HL-60/S4 treated with retinoic acid at 250 ng/mL for 4 days and 3 days (cell line): ENCODE results near the gene PARD3.

Source experiments
- in situ Hi-C: fragments of 300-500 bp; cut with MboI; formaldehyde crosslinking; loops from 2 replicates; pipeline ENCODE4 v1.7.0; 2022; ENCODE audit warnings: low sequenced_read_pairs

Gene PARD3

DNA sequence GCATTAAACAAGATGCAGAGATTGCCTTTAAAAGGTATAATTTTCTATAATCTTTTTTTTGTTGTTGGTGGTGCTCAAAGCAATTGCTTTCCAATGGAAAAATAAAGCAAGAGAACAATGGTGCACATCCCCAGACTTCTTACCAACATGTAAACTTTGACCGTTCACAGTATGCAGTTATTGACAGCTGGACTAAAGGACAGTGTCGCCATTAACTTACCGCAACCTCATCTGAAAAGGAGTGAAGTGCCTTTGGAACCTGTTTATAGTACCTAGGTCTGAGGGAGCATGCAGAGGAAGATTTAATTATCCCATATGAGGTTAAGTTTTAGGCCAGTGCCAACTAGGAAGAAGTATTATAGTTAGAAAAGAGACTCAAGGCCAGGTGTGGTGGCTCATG lies 654.5 kb downstream of the PARD3 start:
- in situ Hi-C loops: no loop called here

DNA sequence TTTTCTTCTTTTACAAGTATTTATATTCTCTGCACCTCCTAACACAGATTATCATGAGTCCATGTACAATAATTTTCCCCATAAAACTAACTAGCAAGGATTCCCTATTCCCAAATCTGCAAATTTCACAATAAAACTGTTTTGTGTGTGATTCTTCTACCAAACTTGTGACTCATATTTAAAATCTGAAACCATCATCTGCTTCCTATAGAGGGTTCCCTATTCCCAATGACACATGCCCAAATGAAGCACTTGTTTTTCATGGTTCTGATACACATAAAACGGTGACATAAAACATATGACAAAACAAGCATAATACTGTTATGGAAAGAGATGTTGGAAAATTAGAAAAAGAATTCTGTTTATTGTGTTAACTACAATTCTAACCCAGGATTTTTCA lies 657.6 kb downstream of the PARD3 start:
- in situ Hi-C loops: no loop called here

DNA sequence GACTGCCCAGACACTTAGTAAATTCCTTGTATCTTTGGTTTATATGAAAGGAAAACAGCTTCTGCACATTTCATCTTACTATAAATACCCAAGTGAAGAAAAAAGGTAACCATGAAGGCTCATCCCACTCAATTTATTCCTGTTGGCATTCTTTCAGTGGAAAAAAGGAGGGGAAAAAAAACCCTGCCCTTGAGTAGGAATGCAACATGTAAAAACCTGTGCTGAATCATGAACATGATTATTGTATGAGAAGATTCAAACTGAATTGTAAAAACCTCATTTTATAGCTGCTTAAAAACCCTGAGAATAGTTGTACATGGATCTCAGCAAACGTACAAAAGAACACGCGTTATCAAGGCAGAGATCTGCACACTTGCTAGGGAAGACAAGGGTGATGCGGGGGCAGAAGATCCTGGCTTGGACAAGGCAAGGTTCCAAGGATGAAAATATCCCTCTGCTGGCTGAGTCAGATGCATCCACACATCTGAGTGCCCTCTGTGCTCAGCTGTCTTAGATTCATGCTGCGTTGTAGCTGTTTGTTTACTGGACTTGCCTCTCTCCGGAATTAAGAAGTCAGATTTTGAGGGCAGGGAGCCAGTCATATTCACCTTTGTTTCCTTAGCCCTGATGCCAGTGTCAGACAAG lies 658.2 kb downstream of the PARD3 start:
- in situ Hi-C loops: no loop called here

DNA sequence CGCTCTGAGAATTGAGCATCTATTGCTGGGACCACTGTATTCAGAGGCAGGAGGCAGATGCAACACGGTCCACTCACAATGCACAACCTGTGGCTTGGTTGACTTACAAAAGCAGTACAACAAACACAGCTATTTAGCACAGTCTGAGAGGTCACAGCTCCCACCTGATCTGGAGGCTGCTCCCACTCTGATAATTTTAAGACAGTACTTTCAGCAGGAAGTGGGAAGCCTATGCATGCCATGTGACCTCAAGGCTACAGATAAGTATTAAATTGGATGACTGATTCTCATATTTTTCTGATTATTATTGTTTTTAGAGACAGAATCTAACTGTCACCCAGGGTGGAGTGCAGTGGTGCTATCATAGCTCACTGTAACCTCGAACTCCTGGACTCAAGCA lies 659.3 kb downstream of the PARD3 start:
- in situ Hi-C loops: no loop called here

DNA sequence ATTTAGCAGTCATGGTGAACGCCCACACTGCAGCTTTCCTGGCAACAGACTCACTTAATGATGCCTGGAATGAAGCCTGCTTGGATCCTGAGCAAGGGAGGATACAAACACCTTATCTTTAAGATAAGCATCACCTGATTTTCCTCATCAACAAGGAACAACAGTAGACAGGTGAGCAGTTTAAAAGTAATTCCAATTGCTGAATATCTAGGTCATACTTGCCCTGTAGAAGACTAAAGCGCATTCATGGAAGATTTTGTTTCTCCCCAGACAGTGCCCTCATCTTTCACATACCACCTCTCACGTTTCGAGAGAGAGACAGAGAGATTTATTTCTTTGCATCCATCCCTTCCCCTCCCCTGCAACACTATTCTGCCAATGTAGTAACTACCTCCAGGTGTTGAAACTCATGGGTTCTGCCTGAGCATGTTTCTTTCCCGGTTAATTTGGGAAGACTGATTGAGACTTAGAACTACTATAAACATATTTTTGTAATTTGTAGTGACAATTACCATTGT lies 660.7 kb downstream of the PARD3 start:
- in situ Hi-C loops: no loop called here

DNA sequence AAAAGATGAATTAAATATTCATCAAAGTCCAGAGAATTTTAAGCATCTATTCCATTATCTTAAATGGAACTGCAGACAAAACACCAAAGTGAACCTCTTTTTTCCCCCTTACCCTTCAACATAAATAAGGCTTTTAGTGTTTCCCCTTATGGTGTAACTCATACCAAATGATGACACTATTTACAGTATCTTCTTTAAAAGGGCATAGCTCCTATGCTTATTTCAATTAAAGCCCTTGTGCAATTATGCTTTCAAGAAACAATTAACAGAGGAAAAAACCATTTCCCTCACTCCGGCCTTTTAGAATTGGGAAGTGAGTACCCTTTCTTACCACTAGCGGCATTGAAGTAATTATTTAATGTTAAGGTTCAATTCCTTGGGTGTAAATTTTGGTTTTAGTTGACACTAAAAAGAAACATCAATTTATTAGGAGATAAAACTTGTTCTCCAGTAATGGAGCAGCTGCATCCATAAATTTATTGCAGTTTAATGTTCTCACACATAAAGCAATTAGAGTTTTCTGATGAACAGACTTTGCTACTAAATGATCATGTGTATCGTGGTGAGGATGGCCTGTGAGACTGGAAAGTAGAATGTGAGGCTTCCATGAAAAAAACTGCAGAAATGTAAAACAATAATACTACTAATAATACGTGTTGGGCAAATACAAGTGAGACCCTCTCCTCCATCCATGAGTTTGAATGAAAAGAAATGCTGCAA lies 661.3 kb downstream of the PARD3 start:
- in situ Hi-C loops: no loop called here

DNA sequence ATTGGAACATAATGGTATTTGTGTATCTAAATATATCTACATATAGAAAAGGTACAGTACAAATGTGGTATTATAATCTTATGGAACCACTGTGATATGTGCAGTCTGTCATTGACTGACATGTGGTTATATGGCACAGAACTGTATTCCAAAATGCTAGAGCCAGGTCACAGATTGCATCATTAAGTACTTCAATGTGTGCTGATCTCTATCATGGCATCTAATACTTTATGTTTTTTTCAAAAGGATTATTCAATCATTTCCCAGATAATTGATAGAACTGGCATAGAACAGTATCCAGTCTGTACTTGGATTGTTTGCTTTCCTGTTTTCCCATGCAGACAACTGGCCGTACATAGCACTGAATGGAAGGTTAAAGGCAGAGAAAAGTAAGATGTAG lies 662.7 kb downstream of the PARD3 start:
- in situ Hi-C loops: no loop called here

DNA sequence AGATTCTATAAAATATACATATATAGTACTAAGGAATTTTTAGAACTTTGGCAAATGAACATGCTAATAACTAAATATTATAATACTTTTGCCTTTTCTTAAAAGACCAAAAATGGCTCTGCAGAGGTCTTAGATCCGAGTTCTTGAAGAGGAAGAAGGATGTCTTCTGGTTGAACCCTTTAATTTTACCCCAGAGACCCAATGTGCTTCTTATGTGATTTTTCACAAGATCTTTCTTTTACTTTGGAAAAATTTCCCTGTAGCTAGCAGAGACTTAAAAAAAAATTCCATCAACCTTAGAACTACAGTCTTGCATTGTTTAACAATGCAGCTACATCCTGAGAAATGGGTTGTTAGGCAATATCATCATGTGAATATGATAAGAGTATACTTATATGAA lies 663.2 kb downstream of the PARD3 start:
- in situ Hi-C loops: no loop called here

DNA sequence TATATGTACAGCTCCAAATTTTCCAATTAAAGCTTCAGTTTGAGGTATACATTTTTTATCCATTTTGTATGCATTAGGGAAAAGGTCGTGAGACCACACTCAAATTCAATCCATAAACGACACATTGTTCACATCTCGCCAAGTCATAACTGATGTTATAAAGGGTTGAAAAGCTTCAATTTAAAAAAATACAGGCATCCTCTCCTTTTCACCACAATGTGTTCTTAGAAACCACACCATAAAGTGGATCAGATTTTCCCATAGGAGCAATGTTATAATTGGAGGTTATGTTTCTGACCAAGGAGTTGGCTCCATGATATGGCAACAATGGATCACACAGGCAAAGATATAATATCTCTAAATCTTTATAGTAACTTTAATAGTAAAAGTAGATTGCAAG lies 663.6 kb downstream of the PARD3 start:
- in situ Hi-C loops: no loop called here

DNA sequence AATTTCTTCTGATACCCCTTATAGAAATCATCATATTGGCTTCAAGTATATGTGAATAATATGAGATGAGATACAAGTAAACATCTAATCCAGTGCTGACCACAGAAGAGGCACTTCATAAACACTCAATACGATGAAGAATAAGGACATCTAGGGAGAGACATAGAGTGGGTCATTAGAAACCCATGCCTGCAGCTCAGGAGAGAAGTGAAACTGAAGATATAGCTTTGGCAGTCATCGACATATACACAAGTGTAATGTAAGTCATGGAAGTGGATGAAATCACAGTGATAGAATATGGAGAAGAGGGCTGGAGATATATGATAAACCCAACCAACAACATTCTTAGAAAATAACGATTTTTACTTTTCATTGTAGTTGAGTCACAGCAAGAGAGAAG lies 665.0 kb downstream of the PARD3 start:
- in situ Hi-C loops: no loop called here

DNA sequence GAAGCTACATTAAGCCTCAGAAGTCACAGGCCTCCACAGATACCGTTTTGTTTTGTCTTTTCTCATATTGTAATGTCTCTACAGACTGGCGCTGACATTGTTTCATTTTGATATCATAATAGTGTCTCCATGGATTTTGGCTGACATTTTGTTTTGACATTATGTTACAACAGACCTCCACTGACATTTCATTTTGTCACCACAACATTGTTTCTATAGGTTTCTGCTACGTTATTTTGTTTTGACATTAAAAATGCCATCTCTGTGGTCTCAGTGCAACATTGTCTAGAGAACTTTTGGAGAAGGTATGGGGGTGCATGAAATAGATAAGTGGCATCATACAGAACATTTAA lies 666.8 kb downstream of the PARD3 start:
- in situ Hi-C loops: no loop called here

DNA sequence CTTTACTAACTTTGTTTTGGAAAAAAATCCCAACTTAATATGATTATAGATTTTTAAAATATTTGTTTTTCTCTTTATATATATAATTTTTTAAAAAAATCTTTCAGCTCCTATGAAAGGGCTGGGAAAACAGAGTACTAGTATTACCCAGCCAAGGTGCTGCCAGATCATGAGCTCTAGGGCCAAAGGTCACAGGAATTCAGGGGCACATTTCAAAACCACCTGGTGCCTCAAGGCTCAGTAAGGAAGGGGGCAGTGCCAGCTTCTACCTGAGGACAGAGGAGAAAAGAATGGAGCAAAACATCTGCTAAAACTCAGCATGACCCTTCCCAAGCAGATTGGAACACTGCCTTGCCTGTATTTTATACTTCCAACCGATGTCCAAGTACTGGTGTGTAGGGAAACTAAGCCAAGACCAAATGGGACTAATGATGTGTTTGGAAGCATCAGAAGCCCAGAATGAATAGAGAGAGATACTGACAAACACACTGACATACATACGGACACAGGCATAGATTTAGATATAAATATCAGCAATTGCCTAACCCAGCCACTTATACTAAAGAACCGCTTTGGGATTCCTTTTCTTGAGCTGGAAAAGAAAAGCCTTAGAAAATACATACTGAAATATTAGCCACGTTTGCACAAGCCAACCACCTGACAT lies 667.3 kb downstream of the PARD3 start:
- in situ Hi-C loops: no loop called here

DNA sequence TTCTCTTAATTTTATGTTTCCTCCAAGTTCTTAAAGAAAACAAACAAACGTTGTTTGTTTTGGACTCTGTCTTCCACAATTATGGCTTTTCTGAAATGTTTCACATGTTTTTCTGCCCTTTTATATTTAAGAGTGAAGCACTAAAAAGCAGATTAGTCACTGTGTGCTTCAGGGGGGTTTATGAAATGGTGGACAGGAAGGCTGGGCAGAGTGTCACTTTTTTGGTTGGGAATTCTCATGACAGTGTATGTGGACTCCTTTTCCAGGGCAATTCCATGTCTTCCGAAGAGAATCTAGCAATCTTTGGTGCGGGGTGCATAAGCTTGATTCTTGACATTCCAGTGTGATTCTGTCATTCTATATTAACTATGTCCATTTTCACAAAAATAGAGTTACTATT lies 669.4 kb downstream of the PARD3 start:
- in situ Hi-C loops: no loop called here

DNA sequence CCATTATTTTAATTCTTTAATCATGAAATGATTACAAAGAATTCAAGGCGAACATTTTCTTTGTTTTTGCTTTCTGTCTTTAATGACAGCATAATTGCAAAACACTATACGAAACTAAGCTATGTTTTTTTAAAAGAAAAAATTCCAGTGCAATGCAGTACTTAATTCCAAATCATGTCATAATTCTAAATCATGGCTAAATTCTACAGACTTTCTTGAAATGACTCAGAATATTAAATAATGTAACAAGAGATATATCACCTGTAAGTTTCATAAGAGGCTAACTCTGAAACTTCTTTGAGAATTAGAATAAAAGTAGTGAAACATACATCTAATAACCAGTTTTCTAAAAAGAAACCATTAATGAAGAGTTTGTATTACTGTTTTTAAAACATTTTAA lies 671.6 kb downstream of the PARD3 start:
- in situ Hi-C loops: no loop called here

DNA sequence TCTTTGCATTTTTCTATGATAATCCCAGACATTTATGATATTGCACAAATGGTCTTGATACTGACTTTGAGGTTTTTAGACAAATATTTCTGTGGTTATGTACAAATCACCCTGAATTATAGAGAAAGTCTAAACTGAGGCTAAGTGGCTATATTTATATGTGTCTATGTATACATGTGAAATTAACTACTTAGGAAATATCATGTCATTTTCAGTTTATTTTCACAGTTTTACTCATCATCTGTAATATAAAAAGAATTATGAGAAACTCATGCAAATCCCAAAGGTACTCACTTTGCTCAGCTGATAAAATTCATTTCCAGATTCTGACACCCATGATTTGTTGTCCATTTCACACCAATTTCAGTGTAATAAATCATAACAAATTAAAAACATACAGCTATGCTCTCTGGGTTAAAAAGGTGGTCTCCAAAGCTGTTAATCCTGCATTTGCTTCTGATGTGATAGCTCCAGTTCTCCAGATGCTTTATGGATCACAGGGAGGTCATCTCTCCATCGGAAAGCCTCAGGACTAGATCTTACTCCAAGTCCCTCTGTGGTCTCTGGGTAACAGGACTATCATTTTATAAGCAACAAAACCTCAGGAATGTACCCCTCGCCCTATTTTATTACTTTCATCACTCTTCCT lies 673.9 kb downstream of the PARD3 start:
- in situ Hi-C loops: no loop called here

DNA sequence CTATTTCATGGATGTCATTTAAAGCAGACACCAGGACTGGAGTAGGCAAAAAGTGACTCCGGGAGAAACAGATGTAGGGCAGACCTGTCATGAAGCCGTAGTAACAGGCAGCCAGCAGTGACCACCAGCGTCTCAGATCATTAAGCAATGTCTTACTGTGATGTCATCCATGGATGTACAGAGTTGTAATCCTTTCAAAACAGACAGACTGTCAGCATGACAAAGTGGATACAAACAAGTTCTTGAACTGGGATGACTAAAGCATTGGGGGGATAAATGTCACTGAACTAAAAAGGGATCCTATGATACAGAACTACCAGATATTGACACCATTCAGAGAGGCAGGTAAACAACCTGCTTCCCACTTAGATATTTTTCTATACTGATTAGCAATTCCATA lies 675.5 kb downstream of the PARD3 start:
- in situ Hi-C loops: no loop called here

DNA sequence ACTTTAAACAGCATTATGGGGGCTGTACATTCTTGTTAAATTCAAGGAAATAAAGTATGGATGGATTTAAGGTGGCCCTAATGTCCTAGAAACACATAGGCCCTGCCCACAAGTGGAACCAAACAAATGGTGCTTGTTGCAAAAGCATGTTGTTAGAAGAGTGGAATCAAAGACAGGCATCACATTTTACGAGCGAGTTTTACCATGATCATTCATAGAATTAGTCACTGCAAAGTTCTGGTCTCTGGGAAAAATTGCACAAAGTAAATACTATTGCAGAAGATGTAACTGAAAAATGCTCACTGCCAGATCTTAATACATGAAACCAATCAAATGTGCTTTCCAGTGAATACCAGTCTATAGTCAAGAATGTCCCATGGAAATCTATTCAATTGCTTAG lies 677.1 kb downstream of the PARD3 start:
- in situ Hi-C loops: no loop called here

DNA sequence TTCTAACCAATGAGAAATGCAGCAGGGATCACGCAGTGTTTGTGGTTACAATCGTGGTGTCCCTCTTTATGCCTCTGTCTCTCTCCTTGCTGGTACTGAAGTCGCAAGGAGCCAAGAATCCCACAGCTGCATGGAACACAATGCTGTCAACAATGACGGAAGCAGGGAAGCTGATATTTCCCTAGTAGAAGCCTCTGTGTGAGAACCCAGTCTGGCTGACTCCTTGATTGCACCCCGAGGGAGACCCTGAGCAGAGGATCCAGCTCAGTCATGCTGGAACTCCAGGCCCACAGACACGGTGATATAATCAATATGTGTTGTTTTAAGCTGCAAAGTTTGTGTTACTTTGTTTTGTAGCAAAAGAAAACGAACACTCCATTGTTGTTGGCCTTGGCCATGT lies 677.9 kb downstream of the PARD3 start:
- in situ Hi-C loops: no loop called here

DNA sequence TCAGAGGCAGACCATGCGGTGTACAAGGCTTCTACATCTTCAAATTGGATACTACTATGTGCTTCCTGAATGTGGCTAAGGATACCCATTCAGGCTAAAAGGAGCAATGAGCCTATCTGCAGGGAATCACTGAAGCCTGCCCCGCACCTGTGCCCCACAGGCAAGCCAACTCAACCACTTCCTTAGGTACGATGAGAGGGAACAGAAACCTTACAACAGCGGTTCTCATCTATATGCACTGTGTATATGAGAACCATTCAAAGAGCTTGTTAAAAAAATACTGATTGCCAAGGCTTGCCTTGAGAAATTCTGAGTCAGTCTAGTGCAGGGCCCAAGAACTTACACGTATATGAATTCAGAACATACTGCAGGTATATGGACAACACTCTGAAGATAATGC lies 679.6 kb downstream of the PARD3 start:
- in situ Hi-C loops: no loop called here

DNA sequence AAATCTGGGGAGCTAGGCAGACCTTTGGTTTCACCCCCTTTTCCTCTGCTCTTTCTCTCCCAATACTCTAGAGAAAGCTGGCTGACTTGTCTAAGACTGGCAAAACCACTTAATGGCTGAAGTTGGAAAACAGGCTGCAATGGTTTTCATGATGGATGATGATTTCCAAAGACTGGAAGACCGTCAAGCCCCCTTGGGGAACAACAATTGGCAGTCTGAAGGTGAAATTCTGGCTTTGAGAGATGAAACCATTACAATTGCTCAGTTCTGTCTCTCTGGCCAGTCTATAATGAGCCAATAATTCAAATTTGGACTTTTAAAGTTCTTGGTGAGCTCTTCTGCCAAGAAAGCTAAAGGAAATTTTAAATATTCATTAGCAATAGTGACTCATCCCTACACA lies 680.5 kb downstream of the PARD3 start:
- in situ Hi-C loops: no loop called here

DNA sequence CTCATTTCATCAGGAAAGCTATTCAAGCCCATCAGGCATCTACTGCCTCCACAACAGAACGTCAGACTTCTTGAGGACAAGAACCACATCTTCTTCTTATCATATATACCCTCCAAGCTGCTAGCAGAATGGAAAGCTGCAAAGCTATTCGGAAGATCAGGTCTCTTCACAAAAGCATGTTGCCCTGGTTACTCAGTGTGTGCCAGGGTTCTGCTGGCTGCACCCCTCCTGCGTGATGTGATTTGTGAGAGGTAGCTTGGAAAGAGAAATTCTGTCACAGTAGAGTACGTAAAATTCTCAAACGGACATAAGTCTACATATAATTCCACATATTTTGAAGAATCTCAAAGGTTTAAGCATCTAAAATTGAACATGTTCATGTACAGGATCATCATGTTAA lies 681.7 kb downstream of the PARD3 start:
- in situ Hi-C loops: no loop called here

DNA sequence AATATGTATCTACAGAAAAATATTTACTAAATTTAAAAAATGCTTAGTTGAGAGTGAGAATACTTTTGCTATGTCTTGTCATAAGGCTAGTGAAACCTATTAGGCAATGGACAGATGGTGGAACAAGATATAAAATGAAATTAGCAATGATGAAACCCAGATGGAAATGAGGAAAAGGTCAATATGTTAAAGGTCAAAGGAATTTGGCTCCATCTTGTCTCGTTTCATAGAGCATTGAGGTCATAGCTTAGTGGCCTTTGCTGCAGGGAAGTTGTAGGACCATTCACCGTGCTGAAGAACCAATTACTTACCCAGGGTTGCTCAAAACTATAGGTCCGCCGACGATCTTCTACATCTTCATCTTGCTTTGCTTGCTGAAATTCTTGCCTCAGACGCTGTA lies 683.9 kb downstream of the PARD3 start:
- in situ Hi-C loops: no loop called here
